ENCODE measurements around the gene CRB3. TPM values are rescaled to one million over a fixed set of nuclear protein-coding genes. Genes with fewer than 3 reads are reported as not detected.

The CRB3 gene
- total RNA-seq, 1 donor from 2014 or later, result not detected

- peaks cover 7% of the 10 kb centered on the region for H3K9me3 Mint-ChIP-seq (ENCODE audit: unreplicated experiment)
- no peaks in the 10 kb centered on the region for H3K36me3 Mint-ChIP-seq (ENCODE audit: unreplicated experiment)
- no peak for DNase-seq
- no peak overlapping the region for H3K4me3 Mint-ChIP-seq (ENCODE audit: unreplicated experiment)
- H3K27me3 Mint-ChIP-seq (ENCODE audit: unreplicated experiment), result peaks cover 4% of the 10 kb centered on the region
- peaks cover 4% of the 10 kb centered on the region for H3K4me1 Mint-ChIP-seq (ENCODE audit: low read depth, unreplicated experiment)
- no peak overlapping the region for H3K27ac Mint-ChIP-seq (ENCODE audit: unreplicated experiment)
- no peak for TF ChIP-seq CTCF (IDR thresholded peaks at IDR 0.05; ENCODE audit: partially characterized antibody, unreplicated experiment)
These were observed 46.5 kb downstream of the CRB3 start for GRCh38 chr19:6510618-6511017.

- H3K36me3 Mint-ChIP-seq (ENCODE audit: unreplicated experiment), result no peaks in the 10 kb centered on the region
- H3K9me3 Mint-ChIP-seq (ENCODE audit: unreplicated experiment), result peaks cover 4% of the 10 kb centered on the region
- peak overlapping the region; percentile 94 for H3K27ac Mint-ChIP-seq (ENCODE audit: unreplicated experiment)
- peaks cover 4% of the 10 kb centered on the region for H3K4me1 Mint-ChIP-seq (ENCODE audit: low read depth, unreplicated experiment)
- DNase-seq, result no peak
- peaks cover 4% of the 10 kb centered on the region for H3K27me3 Mint-ChIP-seq (ENCODE audit: unreplicated experiment)
- no peak overlapping the region for H3K4me3 Mint-ChIP-seq (ENCODE audit: unreplicated experiment)
- TF ChIP-seq CTCF (IDR thresholded peaks at IDR 0.05; ENCODE audit: partially characterized antibody, unreplicated experiment), result no peak
These were observed 50.0 kb downstream of the CRB3 start for GRCh38 chr19:6514089-6514488.

GRCh38 chr19:6514926-6515544 lies 51.0 kb downstream of the CRB3 start:
- TF ChIP-seq CTCF (IDR thresholded peaks at IDR 0.05; ENCODE audit: partially characterized antibody, unreplicated experiment), result no peak
- Mint-ChIP-seq H3K4me1 (ENCODE audit: low read depth, unreplicated experiment) (peaks cover 4% of the 10 kb centered on the region), H3K27me3 (ENCODE audit: unreplicated experiment) (peaks cover 4% of the 10 kb centered on the region), H3K4me3 (ENCODE audit: unreplicated experiment) (no peak overlapping the region), H3K36me3 (ENCODE audit: unreplicated experiment) (no peaks in the 10 kb centered on the region), H3K27ac (ENCODE audit: unreplicated experiment) (no peak overlapping the region), H3K9me3 (ENCODE audit: unreplicated experiment) (peaks cover 4% of the 10 kb centered on the region)
- DNase-seq, result no peak

GRCh38 chr19:6516018-6516658 lies 52.1 kb downstream of the CRB3 start:
- TF ChIP-seq CTCF (IDR thresholded peaks at IDR 0.05; ENCODE audit: partially characterized antibody, unreplicated experiment), result no peak
- Mint-ChIP-seq H3K27me3 (ENCODE audit: unreplicated experiment) (peaks cover 4% of the 10 kb centered on the region), H3K36me3 (ENCODE audit: unreplicated experiment) (no peaks in the 10 kb centered on the region), H3K27ac (ENCODE audit: unreplicated experiment) (peak overlapping the region; percentile 30), H3K9me3 (ENCODE audit: unreplicated experiment) (peaks cover 6% of the 10 kb centered on the region), H3K4me3 (ENCODE audit: unreplicated experiment) (peak overlapping the region; percentile 94), H3K4me1 (ENCODE audit: low read depth, unreplicated experiment) (peaks cover 4% of the 10 kb centered on the region)
- DNase-seq, result peak; percentile 97

Small RNA genes within 50 kb of the gene (microRNA-seq; reads per million reads assigned to microRNA genes)
- 71.7 reads per million, percentile 71 among the genes with 10 or more reads in this experiment for gene MIR3940 (ENCODE audit: unreplicated experiment)

Other genes starting within 250 kb of the CRB3 start
- 52.9 TPM for gene MLLT1, start 184.3 kb upstream of the CRB3 start, total RNA-seq (ENCODE audit: unreplicated experiment)
- not detected for gene ACER1, start 130.7 kb upstream of the CRB3 start, total RNA-seq (ENCODE audit: unreplicated experiment)
- 97.3 TPM for gene CLPP, start 102.7 kb upstream of the CRB3 start, total RNA-seq (ENCODE audit: unreplicated experiment)
- 66.8 TPM for gene ALKBH7, start 91.5 kb upstream of the CRB3 start, total RNA-seq (ENCODE audit: unreplicated experiment)
- gene PSPN, start 88.3 kb upstream of the CRB3 start, total RNA-seq (ENCODE audit: unreplicated experiment), result 2.3 TPM
- gene GTF2F1, start 71.1 kb upstream of the CRB3 start, total RNA-seq (ENCODE audit: unreplicated experiment), result 56.0 TPM
- 318 TPM for gene KHSRP, start 39.5 kb upstream of the CRB3 start, total RNA-seq (ENCODE audit: unreplicated experiment)
- 0.29 TPM for gene SLC25A41, start 30.5 kb upstream of the CRB3 start, total RNA-seq (ENCODE audit: unreplicated experiment)
- 30.2 TPM for gene SLC25A23, start 4.5 kb upstream of the CRB3 start, total RNA-seq (ENCODE audit: unreplicated experiment)
- not detected for gene DENND1C, start 17.5 kb downstream of the CRB3 start, total RNA-seq (ENCODE audit: unreplicated experiment)
- 225 TPM for gene TUBB4A, start 38.0 kb downstream of the CRB3 start, total RNA-seq (ENCODE audit: unreplicated experiment)
- 6.9 TPM for gene TNFSF9, start 66.8 kb downstream of the CRB3 start, total RNA-seq (ENCODE audit: unreplicated experiment)
- 4.7 TPM for gene CD70, start 126.9 kb downstream of the CRB3 start, total RNA-seq (ENCODE audit: unreplicated experiment)
- not detected for gene TNFSF14, start 205.9 kb downstream of the CRB3 start, total RNA-seq (ENCODE audit: unreplicated experiment)

Data from glutamatergic neuron (in vitro differentiated cells).